ENCODE results near the gene BABAM2. TPM values are rescaled to one million over a fixed set of nuclear protein-coding genes. Genes with fewer than 3 reads are reported as not detected.

The BABAM2 gene
- total and polyA plus RNA-seq, 10 of the 15 experiments (the other 5 are each of a cell fraction or from before 2014, with no cell fraction given), result 30.7 to 59.9 (median 44.5) TPM

DNA sequence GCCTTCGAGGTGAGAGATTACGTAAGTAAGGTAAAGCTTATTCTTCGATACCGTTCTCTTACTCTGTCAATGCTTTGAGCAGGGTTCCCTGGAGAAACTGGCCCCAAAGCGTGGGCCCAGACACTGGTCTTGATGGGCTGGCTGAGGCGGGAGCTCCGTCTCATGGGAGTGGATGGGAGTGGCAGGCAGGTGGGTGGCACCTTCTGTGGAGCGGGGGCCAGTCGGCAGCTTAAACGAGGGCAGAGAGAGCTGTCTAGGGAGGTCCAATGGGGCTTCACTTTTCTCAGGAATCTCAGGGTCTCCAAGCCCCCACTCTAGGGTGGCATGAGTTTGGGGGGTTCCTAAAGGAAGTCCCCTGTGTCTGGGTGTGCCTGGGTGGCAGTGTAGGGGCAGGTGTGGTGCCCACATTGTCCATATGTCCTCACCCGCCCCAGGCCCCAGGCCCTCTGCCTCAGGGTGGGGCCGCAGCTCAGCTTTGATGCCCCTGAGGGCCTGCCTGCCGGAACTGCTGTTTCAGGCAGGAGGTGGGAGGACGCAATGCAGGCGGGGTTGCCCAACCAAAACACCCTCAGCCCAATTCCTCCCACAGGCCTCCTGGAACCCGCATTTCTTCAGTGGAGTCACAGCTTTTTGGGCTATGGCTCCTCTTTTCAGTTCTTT lies 469.7 kb downstream of the BABAM2 start:
- no peak overlapping the region for H3K4me3 ChIP-seq
- H3K36me3 ChIP-seq (ENCODE audit: control insufficient read depth in 2 of 2, insufficient read depth in 2 of 2, low read length in 1 of 2), result no peaks in the 10 kb centered on the region
- in situ Hi-C loops (cut with MboI) (no loop called here), intact Hi-C loops (cut with micrococcal nuclease; ENCODE audit: unreplicated experiment) (no loop called here)
- no TSS peak for BruUV-seq (replicated peaks)
- H3K9ac ChIP-seq (ENCODE audit: control insufficient read depth, insufficient read depth, low read length), result no peak overlapping the region
- CTCF ChIA-PET, result no interaction called here
- 71% methylated on average over 16 of the region's 16 CpGs for WGBS (ENCODE audit: insufficient coverage, insufficient replicate concordance, low lambda C conversion rate, missing lambda C conversion rate)
- no peaks in the 10 kb centered on the region for H3K9me3 ChIP-seq (replicated peaks; ENCODE audit: control insufficient read depth, insufficient read depth, low read length)
- POLR2A ChIA-PET, result interaction anchor here (0.5 kb wide), 1 partner anchor 266 kb away, joined by 3 read pairs; no protein-coding TSS in a partner anchor
- ATAC-seq, result no peak
- peaks cover 11% of the 10 kb centered on the region for H3K4me1 ChIP-seq (ENCODE audit: control insufficient read depth, insufficient read depth, low read length)
- RAD21 ChIA-PET (ENCODE audit: unreplicated experiment), result no interaction called here
- H2AFZ ChIP-seq (ENCODE audit: control insufficient read depth, low read depth, low read length), result no peak overlapping the region
- FAIRE-seq, result no peak
- no peaks in the 10 kb centered on the region for H3K79me2 ChIP-seq (ENCODE audit: control insufficient read depth, insufficient read depth, low read length)
- H3K4me2 ChIP-seq (ENCODE audit: control insufficient read depth, insufficient read depth), result no peak overlapping the region
- no peak for DNase-seq (ENCODE audit: low read depth, low spot score)
- H4K20me1 ChIP-seq (ENCODE audit: control insufficient read depth, insufficient read depth), result no peaks in the 10 kb centered on the region
- TF ChIP-seq ZNF207 (IDR thresholded peaks at IDR 0.05; ENCODE audit: borderline replicate concordance) (no peak), FOXM1 (IDR thresholded peaks at IDR 0.05; ENCODE audit: low read depth, low read length) (no peak), POLR2AphosphoS2 (IDR thresholded peaks at IDR 0.05; ENCODE audit: low read depth, low read length) (no peak), NR2C1 (IDR thresholded peaks at IDR 0.05) (no peak), PAX5 (IDR thresholded peaks at IDR 0.05; ENCODE audit: borderline replicate concordance, low read depth, low read length) (no peak), SIN3A (IDR thresholded peaks at IDR 0.05; ENCODE audit: low read depth, low read length) (no peak), ZBED1 (IDR thresholded peaks at IDR 0.05; ENCODE audit: borderline replicate concordance) (no peak), BACH1 (IDR thresholded peaks at IDR 0.05; ENCODE audit: borderline replicate concordance) (no peak), MEF2A (IDR thresholded peaks at IDR 0.05; ENCODE audit: insufficient read depth, low read depth, low read length) (no peak), RAD51 (IDR thresholded peaks at IDR 0.05) (no peak)
- TF ChIP-seq, protein P1, sequence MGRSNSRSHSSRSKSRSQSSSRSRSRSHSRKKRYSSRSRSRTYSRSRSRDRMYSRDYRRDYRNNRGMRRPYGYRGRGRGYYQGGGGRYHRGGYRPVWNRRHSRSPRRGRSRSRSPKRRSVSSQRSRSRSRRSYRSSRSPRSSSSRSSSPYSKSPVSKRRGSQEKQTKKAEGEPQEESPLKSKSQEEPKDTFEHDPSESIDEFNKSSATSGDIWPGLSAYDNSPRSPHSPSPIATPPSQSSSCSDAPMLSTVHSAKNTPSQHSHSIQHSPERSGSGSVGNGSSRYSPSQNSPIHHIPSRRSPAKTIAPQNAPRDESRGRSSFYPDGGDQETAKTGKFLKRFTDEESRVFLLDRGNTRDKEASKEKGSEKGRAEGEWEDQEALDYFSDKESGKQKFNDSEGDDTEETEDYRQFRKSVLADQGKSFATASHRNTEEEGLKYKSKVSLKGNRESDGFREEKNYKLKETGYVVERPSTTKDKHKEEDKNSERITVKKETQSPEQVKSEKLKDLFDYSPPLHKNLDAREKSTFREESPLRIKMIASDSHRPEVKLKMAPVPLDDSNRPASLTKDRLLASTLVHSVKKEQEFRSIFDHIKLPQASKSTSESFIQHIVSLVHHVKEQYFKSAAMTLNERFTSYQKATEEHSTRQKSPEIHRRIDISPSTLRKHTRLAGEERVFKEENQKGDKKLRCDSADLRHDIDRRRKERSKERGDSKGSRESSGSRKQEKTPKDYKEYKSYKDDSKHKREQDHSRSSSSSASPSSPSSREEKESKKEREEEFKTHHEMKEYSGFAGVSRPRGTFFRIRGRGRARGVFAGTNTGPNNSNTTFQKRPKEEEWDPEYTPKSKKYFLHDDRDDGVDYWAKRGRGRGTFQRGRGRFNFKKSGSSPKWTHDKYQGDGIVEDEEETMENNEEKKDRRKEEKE (IDR thresholded peaks at IDR 0.05), result no peak
- TF ChIP-seq, protein P2, sequence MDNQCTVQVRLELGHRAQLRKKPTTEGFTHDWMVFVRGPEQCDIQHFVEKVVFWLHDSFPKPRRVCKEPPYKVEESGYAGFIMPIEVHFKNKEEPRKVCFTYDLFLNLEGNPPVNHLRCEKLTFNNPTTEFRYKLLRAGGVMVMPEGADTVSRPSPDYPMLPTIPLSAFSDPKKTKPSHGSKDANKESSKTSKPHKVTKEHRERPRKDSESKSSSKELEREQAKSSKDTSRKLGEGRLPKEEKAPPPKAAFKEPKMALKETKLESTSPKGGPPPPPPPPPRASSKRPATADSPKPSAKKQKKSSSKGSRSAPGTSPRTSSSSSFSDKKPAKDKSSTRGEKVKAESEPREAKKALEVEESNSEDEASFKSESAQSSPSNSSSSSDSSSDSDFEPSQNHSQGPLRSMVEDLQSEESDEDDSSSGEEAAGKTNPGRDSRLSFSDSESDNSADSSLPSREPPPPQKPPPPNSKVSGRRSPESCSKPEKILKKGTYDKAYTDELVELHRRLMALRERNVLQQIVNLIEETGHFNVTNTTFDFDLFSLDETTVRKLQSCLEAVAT (IDR thresholded peaks at IDR 0.05), result no peak
- TF ChIP-seq, protein P3, sequence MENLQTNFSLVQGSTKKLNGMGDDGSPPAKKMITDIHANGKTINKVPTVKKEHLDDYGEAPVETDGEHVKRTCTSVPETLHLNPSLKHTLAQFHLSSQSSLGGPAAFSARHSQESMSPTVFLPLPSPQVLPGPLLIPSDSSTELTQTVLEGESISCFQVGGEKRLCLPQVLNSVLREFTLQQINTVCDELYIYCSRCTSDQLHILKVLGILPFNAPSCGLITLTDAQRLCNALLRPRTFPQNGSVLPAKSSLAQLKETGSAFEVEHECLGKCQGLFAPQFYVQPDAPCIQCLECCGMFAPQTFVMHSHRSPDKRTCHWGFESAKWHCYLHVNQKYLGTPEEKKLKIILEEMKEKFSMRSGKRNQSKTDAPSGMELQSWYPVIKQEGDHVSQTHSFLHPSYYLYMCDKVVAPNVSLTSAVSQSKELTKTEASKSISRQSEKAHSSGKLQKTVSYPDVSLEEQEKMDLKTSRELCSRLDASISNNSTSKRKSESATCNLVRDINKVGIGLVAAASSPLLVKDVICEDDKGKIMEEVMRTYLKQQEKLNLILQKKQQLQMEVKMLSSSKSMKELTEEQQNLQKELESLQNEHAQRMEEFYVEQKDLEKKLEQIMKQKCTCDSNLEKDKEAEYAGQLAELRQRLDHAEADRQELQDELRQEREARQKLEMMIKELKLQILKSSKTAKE (IDR thresholded peaks at IDR 0.05; ENCODE audit: low read depth, poor library complexity, severe bottlenecking), result no peak
- SMC1A ChIA-PET (ENCODE audit: uncharacterized antibody, unreplicated experiment), result no interaction called here
- no peak overlapping the region for H3K27ac ChIP-seq (ENCODE audit: control insufficient read depth, insufficient read depth)
- no peaks in the 10 kb centered on the region for H3K27me3 ChIP-seq (replicated peaks in 1 of 2; ENCODE audit: control insufficient read depth in 2 of 2, insufficient read depth in 2 of 2, low read length in 1 of 2)
